Panc1 (cell line): ENCODE data around the gene FHIT. TPM values are rescaled to one million over a fixed set of nuclear protein-coding genes. Genes with fewer than 3 reads are reported as not detected.

Experiments used
- ATAC-seq: fragments of 200-7000 bp; cut with Tn5 transposase; 2 replicates; pipeline ENCODE4 v1.9.1; 2020; ENCODE audit warnings: mild to moderate bottlenecking, moderate library complexity
- BruUV-seq: library from RNA; stranded (reverse); fragments of 400-500 nt; replicated peaks from 2 replicates; lab custom pipeline; 2021; lab: Mats Ljungman, UMichigan
- CTCF ChIA-PET: fragments of 300-600 bp; sonication (Branson Sonifier 250); formaldehyde crosslinking; loops from one replicate; lab custom pipeline; 2022; ENCODE audit warnings: antibody characterized with exemption; lab: Charles Lee
- POLR2A ChIA-PET: fragments of 300-600 bp; sonication (Branson Sonifier 250); formaldehyde crosslinking; loops from one replicate; lab custom pipeline; 2022; ENCODE audit warnings: antibody characterized with exemption; lab: Charles Lee
- DNase-seq: peaks from one replicate; pipeline ENCODE4 v3.0.0-alpha.2; 2010; ENCODE audit warnings: low read depth, low spot score
- H3K27ac ChIP-seq: 2 replicates; pipeline ENCODE4 v1.5.1; 2011; ENCODE audit warnings: mild to moderate bottlenecking, low read length, inconsistent platforms
- H3K27me3 ChIP-seq: fragments of 200-500 bp; sonication (Bioruptor generic); 2 replicates; pipeline ENCODE4 v1.6.0; 2014; ENCODE audit warnings: low read length, inconsistent platforms; ENCODE audit not compliant: control insufficient read depth, insufficient read depth
- H3K36me3 ChIP-seq: fragments of 200-500 bp; sonication (Bioruptor generic); 2 replicates; pipeline ENCODE4 v1.5.1; 2014; ENCODE audit warnings: inconsistent platforms, mild to moderate bottlenecking, low read length, moderate library complexity; ENCODE audit not compliant: control insufficient read depth, insufficient read depth
- H3K4me1 ChIP-seq: 2 replicates; pipeline ENCODE4 v1.5.1; 2011; ENCODE audit warnings: inconsistent platforms, mild to moderate bottlenecking, low read length, moderate library complexity; ENCODE audit not compliant: control insufficient read depth, insufficient read depth
- H3K4me3 ChIP-seq, 2 experiments: 2 replicates each; pipeline ENCODE4 v1.5.1; 2011 to 2012; ENCODE audit warnings: low read depth in 2 of 2, low read length in 2 of 2, mild to moderate bottlenecking in 2 of 2, inconsistent platforms in 1 of 2, moderate library complexity in 1 of 2
- H3K9me3 ChIP-seq: fragments of 200-500 bp; sonication (Bioruptor generic); 2 replicates; pipeline ENCODE4 v1.5.1; 2014; ENCODE audit warnings: low read depth, mild to moderate bottlenecking, inconsistent platforms, low read length, moderate library complexity; ENCODE audit not compliant: control insufficient read depth, insufficient read depth
- CTCF ChIP-seq: fragments of 450-650 bp; IDR thresholded peaks from 2 replicates; pipeline ENCODE4 v1.5.1; 2017; ENCODE audit warnings: mild to moderate bottlenecking
- POLR2AphosphoS5 ChIP-seq: IDR thresholded peaks from 2 replicates; pipeline ENCODE4 v1.6.1; 2012; ENCODE audit warnings: mild to moderate bottlenecking, low read depth, low read length, moderate library complexity
- REST ChIP-seq, 2 experiments: IDR thresholded peaks; 2 replicates each; pipeline ENCODE4 v1.6.1; 2011 to 2012; ENCODE audit warnings: low read depth in 2 of 2, control low read depth in 1 of 2, low read length in 1 of 2, mild to moderate bottlenecking in 1 of 2, moderate library complexity in 1 of 2; ENCODE audit not compliant: insufficient read depth in 1 of 2
- SIN3A ChIP-seq: IDR thresholded peaks from 2 replicates; pipeline ENCODE4 v1.6.1; 2012; ENCODE audit warnings: low read depth, mild to moderate bottlenecking, low read length, moderate library complexity, borderline replicate concordance; ENCODE audit not compliant: insufficient read depth
- TCF7L2 ChIP-seq: IDR thresholded peaks from 2 replicates; pipeline ENCODE4 v1.6.1; 2011; ENCODE audit warnings: mild to moderate bottlenecking, low read depth, low read length, inconsistent platforms
- in situ Hi-C: cut with HindIII; loops from 2 replicates; pipeline ENCODE4 v1.10.0; 2016; ENCODE audit warnings: low sequenced_read_pairs, low pct_unique_long_range_greater_than_20kb
- intact Hi-C: fragments of 100-400 bp; cut with micrococcal nuclease; formaldehyde crosslinking; loops from one replicate; pipeline ENCODE4 v1.10.0; 2022; ENCODE audit not compliant: unreplicated experiment
- total RNA-seq: library from RNA; stranded (reverse); gene quantifications from one replicate; pipeline ENCODE4 v1.2.1, GENCODE V29; 2021; ENCODE audit not compliant: unreplicated experiment

Gene FHIT
- total RNA-seq, 1 experiment from 2014 or later, result 2.2 TPM

GRCh38 chr3:59811160-59811559 lies 1440.1 kb downstream of the FHIT start:
- ChIA-PET CTCF (no interaction called here), POLR2A (no interaction called here)
- Histone ChIP-seq H3K4me1 (no peaks in the 10 kb centered on the region), H3K27me3 (no peaks in the 10 kb centered on the region), H3K27ac (no peak overlapping the region), H3K9me3 (no peaks in the 10 kb centered on the region), H3K36me3 (no peaks in the 10 kb centered on the region), H3K4me3 (no peak overlapping the region)
- no TSS peak for BruUV-seq
- in situ Hi-C loops (no loop called here), intact Hi-C loops (no loop called here)
- ATAC-seq (no peak), DNase-seq (no peak)
- TF ChIP-seq CTCF (no peak), POLR2AphosphoS5 (no peak), TCF7L2 (no peak), REST (IDR thresholded peaks at IDR 0.05; ENCODE audit: insufficient read depth in 1 of 2, low read depth in 2 of 2, low read length in 1 of 2) (no peak), SIN3A (no peak)

GRCh38 chr3:59810606-59811005 lies 1440.6 kb downstream of the FHIT start:
- in situ Hi-C loops (no loop called here), intact Hi-C loops (no loop called here)
- ATAC-seq, result no peak
- H3K9me3 ChIP-seq, result no peaks in the 10 kb centered on the region
- no peaks in the 10 kb centered on the region for H3K27me3 ChIP-seq
- H3K4me1 ChIP-seq, result no peaks in the 10 kb centered on the region
- H3K4me3 ChIP-seq, result no peak overlapping the region
- no peaks in the 10 kb centered on the region for H3K36me3 ChIP-seq
- H3K27ac ChIP-seq, result no peak overlapping the region
- no peak for DNase-seq
- ChIA-PET POLR2A (no interaction called here), CTCF (interaction anchor here (1.2 kb wide), 1 partner anchor 47 kb away, joined by 4 read pairs; no protein-coding TSS in a partner anchor)
- no TSS peak for BruUV-seq
- TF ChIP-seq POLR2AphosphoS5 (no peak), REST (IDR thresholded peaks at IDR 0.05; ENCODE audit: insufficient read depth in 1 of 2, low read depth in 2 of 2, low read length in 1 of 2) (no peak), CTCF (no peak), TCF7L2 (no peak), SIN3A (no peak)
